A673 (cell line): ENCODE results near the gene DIP2C. TPM values are rescaled to one million over a fixed set of nuclear protein-coding genes. Genes with fewer than 3 reads are reported as not detected.
"Not testable (repeated sequence)": the region's sequence is repeated elsewhere in the genome, so short reads cannot be mapped to it uniquely, and the experiment has no call there.

ENCODE experiments used
- BruUV-seq: library from RNA; stranded (reverse); fragments of 400-500 nt; replicated peaks from 2 replicates; lab custom pipeline; 2021; lab: Mats Ljungman, UMichigan
- CTCF ChIA-PET: fragments of 300-600 bp; sonication (Branson Sonifier 250); formaldehyde crosslinking; loops from one replicate; lab custom pipeline; 2022; ENCODE audit warnings: antibody characterized with exemption; lab: Charles Lee
- POLR2A ChIA-PET: fragments of 300-600 bp; sonication (Branson Sonifier 250); formaldehyde crosslinking; loops from one replicate; lab custom pipeline; 2022; ENCODE audit warnings: antibody characterized with exemption; ENCODE audit not compliant: low non-redundant PET; lab: Charles Lee
- DNase-seq: peaks from one replicate; pipeline ENCODE4 v3.0.0-alpha.2; 2015; ENCODE audit warnings: low spot score
- H3K27ac ChIP-seq: fragments of 200-600 bp; sonication (generic); 2 replicates; pipeline ENCODE4 v1.5.1; 2016; ENCODE audit warnings: mixed run types, low read depth, mild to moderate bottlenecking, mixed read lengths, antibody characterized with exemption, low read length; ENCODE audit not compliant: poor library complexity, severe bottlenecking
- H3K27me3 ChIP-seq: fragments of 200-600 bp; sonication (generic); replicated peaks from 2 replicates; pipeline ENCODE4 v1.6.1; 2017; ENCODE audit warnings: mixed run types, low read depth, mild to moderate bottlenecking, mixed read lengths, antibody characterized with exemption, low read length; ENCODE audit not compliant: insufficient read depth, poor library complexity
- H3K36me3 ChIP-seq: fragments of 200-600 bp; sonication (generic); 2 replicates; pipeline ENCODE4 v1.6.1; 2016; ENCODE audit warnings: mixed run types, mild to moderate bottlenecking, mixed read lengths, antibody characterized with exemption, low read length; ENCODE audit not compliant: insufficient read depth, poor library complexity, severe bottlenecking
- H3K4me1 ChIP-seq: fragments of 200-600 bp; sonication (generic); 2 replicates; pipeline ENCODE4 v1.6.1; 2017; ENCODE audit warnings: mixed run types, mild to moderate bottlenecking, mixed read lengths, antibody characterized with exemption, low read length; ENCODE audit not compliant: insufficient read depth, poor library complexity, severe bottlenecking
- H3K4me3 ChIP-seq: fragments of 200-600 bp; sonication (generic); 2 replicates; pipeline ENCODE4 v1.5.1; 2016; ENCODE audit warnings: low read depth, mixed run types, mild to moderate bottlenecking, mixed read lengths, low read length; ENCODE audit not compliant: poor library complexity, severe bottlenecking
- H3K9me3 ChIP-seq: fragments of 200-600 bp; sonication (generic); 2 replicates; pipeline ENCODE4 v1.6.1; 2016; ENCODE audit warnings: mixed run types, low read depth, mild to moderate bottlenecking, mixed read lengths, antibody characterized with exemption, low read length; ENCODE audit not compliant: poor library complexity, severe bottlenecking
- CTCF ChIP-seq: fragments of 300-800, 200-600 bp; sonication (generic); conservative IDR thresholded peaks from 2 replicates; pipeline ENCODE4 v1.5.1; 2017; ENCODE audit warnings: low read depth, mild to moderate bottlenecking, antibody characterized with exemption, low read length, moderate library complexity, mixed read lengths
- EZH2 ChIP-seq: fragments of 200-600 bp; sonication (generic); IDR thresholded peaks from 2 replicates; pipeline ENCODE4 v1.6.1; 2017; ENCODE audit warnings: borderline replicate concordance, low read depth, mild to moderate bottlenecking, mixed read lengths, antibody characterized with exemption, low read length; ENCODE audit not compliant: poor library complexity, severe bottlenecking
- intact Hi-C: fragments of 100-400 bp; cut with micrococcal nuclease; formaldehyde crosslinking; loops from one replicate; pipeline ENCODE4 v1.10.0; 2022; ENCODE audit not compliant: unreplicated experiment
- total RNA-seq: library from RNA; stranded (reverse); gene quantifications from 2 replicates; pipeline ENCODE4 v1.2.3, GENCODE V29; 2021

The DIP2C gene
- total RNA-seq, 1 experiment from 2014 or later = 13.2 TPM

- H3K9me3 ChIP-seq = no peaks in the 10 kb centered on the region
- TF ChIP-seq EZH2 (no peak), CTCF (no peak)
- no peak for DNase-seq
- ChIA-PET POLR2A (no interaction called here), CTCF (no interaction called here)
- intact Hi-C loops = no loop called here
- H3K27ac ChIP-seq = no peak overlapping the region
- no peak overlapping the region for H3K4me3 ChIP-seq
- no peaks in the 10 kb centered on the region for H3K36me3 ChIP-seq
- H3K27me3 ChIP-seq = no peaks in the 10 kb centered on the region
- BruUV-seq = no TSS peak
- H3K4me1 ChIP-seq = no peaks in the 10 kb centered on the region
Observed at GRCh38 chr10:613271-614138, 76.0 kb downstream of the DIP2C start.

DNA sequence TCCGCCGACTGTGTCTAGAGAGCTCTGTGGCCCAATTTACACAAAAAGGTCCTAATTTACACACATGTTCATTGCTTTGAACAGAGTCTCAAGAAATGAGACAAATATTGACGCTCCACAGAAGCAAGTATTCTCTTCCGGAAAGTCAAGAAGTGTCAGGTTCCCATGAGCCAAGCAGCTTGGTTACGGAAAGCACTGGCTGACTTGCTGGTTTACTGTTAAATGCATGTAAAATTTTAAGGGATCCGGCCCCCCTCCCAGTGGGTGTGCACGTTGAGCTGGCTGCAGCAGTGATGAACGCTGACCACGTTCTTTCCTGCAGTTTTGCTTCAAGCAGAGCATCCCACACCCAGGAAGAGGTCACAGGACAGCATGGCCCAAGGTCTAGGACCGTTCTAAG is 76.8 kb downstream of the DIP2C start:
- Histone ChIP-seq H3K4me3 (no peak overlapping the region), H3K4me1 (no peaks in the 10 kb centered on the region), H3K9me3 (no peaks in the 10 kb centered on the region), H3K27me3 (no peaks in the 10 kb centered on the region), H3K36me3 (no peaks in the 10 kb centered on the region), H3K27ac (no peak overlapping the region)
- no TSS peak for BruUV-seq
- POLR2A ChIA-PET = no interaction called here
- CTCF ChIA-PET = no interaction called here
- no peak for DNase-seq
- TF ChIP-seq EZH2 = no peak
- TF ChIP-seq CTCF = no peak
- intact Hi-C loops = no loop called here

DNA sequence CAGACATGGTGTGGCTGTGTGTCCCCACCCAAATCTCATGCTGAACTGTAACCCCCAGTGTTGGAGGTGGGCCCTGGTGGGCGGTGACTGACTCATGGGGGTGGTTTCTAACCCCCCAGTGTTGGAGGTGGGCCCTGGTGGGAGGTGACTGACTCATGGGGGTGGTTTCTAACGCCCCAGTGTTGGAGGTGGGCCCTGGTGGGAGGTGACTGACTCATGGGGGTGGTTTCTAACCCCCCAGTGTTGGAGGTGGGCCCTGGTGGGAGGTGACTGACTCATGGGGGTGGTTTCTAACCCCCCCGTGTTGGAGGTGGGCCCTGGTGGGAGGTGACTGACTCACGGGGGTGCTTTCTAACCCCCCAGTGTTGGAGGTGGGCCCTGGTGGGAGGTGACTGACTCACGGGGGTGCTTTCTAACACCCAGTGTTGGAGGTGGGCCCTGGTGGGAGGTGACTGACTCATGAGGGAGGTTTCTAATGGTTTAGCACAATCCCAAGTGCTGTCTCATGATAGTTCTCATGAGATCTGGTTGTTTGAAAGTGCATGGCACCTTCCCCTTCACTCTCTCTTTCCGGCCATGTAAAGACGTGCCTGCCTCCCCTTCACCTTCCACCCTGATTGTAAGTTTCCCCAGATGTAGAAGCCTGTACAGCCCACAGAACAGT is 78.7 kb downstream of the DIP2C start:
- H3K27me3 ChIP-seq, H3K36me3 ChIP-seq, H3K9me3 ChIP-seq, CTCF ChIA-PET, H3K4me3 ChIP-seq, DNase-seq, H3K4me1 ChIP-seq, intact Hi-C loops, BruUV-seq, POLR2A ChIA-PET, H3K27ac ChIP-seq: not testable (repeated sequence)
